H9 (cell line): ENCODE measurements around the gene CLIP1. TPM values are rescaled to one million over a fixed set of nuclear protein-coding genes. Genes with fewer than 3 reads are reported as not detected.

Experiments used
- DNase-seq: peaks from one replicate; pipeline ENCODE4 v3.0.0-alpha.2; 2017
- H2AFZ ChIP-seq: one replicate; pipeline ENCODE4 v1.6.1; 2013; ENCODE audit warnings: mild to moderate bottlenecking, low read length, control low read depth, moderate library complexity
- H2AK5ac ChIP-seq: 2 replicates; pipeline ENCODE4 v1.6.1; 2013; ENCODE audit warnings: low read length, control low read depth, mixed read lengths; ENCODE audit not compliant: insufficient read length
- H2BK120ac ChIP-seq: one replicate; pipeline ENCODE4 v1.6.1; 2013; ENCODE audit warnings: low read depth, mild to moderate bottlenecking, low read length, control low read depth, inconsistent platforms; ENCODE audit not compliant: poor library complexity, severe bottlenecking
- H2BK12ac ChIP-seq: 2 replicates; pipeline ENCODE4 v1.6.1; 2013; ENCODE audit warnings: low read length, control low read depth, mixed read lengths, low read depth; ENCODE audit not compliant: insufficient read length
- H2BK15ac ChIP-seq: 2 replicates; pipeline ENCODE4 v1.6.1; 2013; ENCODE audit warnings: low read depth, low read length, control low read depth
- H2BK20ac ChIP-seq: one replicate; pipeline ENCODE4 v1.6.1; 2013; ENCODE audit warnings: low read depth, mild to moderate bottlenecking, low read length, control low read depth, inconsistent platforms; ENCODE audit not compliant: poor library complexity, severe bottlenecking
- H2BK5ac ChIP-seq: 2 replicates; pipeline ENCODE4 v1.6.1; 2013; ENCODE audit warnings: low read length, control low read depth, mixed read lengths; ENCODE audit not compliant: insufficient read length
- H3K14ac ChIP-seq: 2 replicates; pipeline ENCODE4 v1.6.1; 2013; ENCODE audit warnings: low read length, control low read depth; ENCODE audit not compliant: insufficient read depth
- H3K18ac ChIP-seq: 2 replicates; pipeline ENCODE4 v1.6.1; 2013; ENCODE audit warnings: low read depth, mild to moderate bottlenecking, mixed read lengths, low read length, control low read depth; ENCODE audit not compliant: insufficient read length
- H3K23ac ChIP-seq: 2 replicates; pipeline ENCODE4 v1.6.1; 2013; ENCODE audit warnings: low read length, control low read depth, mixed read lengths, low read depth; ENCODE audit not compliant: insufficient read length
- H3K23me2 ChIP-seq: 2 replicates; pipeline ENCODE4 v1.6.1; 2013; ENCODE audit warnings: low read depth, mild to moderate bottlenecking, mixed read lengths, low read length, control low read depth; ENCODE audit not compliant: insufficient read length, poor library complexity, severe bottlenecking
- H3K27ac ChIP-seq: 2 replicates; pipeline ENCODE4 v1.5.1; 2013; ENCODE audit warnings: low read length, control low read depth, mixed read lengths, low read depth; ENCODE audit not compliant: insufficient read length
- H3K27me3 ChIP-seq: 2 replicates; pipeline ENCODE4 v1.6.1; 2013; ENCODE audit warnings: low read length, control low read depth, inconsistent platforms; ENCODE audit not compliant: insufficient read depth
- H3K4ac ChIP-seq: 2 replicates; pipeline ENCODE4 v1.6.1; 2013; ENCODE audit warnings: low read depth, mild to moderate bottlenecking, control low read depth, inconsistent platforms, low read length, moderate library complexity
- H3K4me1 ChIP-seq: 2 replicates; pipeline ENCODE4 v1.6.1; 2013; ENCODE audit warnings: low read length, control low read depth, inconsistent platforms; ENCODE audit not compliant: insufficient read depth
- H3K4me2 ChIP-seq: 2 replicates; pipeline ENCODE4 v1.6.1; 2013; ENCODE audit warnings: low read length, control low read depth, mixed read lengths; ENCODE audit not compliant: insufficient read length, insufficient read depth
- H3K56ac ChIP-seq: 2 replicates; pipeline ENCODE4 v1.6.1; 2013; ENCODE audit warnings: low read depth, mild to moderate bottlenecking, mixed read lengths, low read length, control low read depth; ENCODE audit not compliant: insufficient read length
- H3K79me1 ChIP-seq: 2 replicates; pipeline ENCODE4 v1.6.1; 2013; ENCODE audit warnings: low read depth, mild to moderate bottlenecking, moderate library complexity, low read length, control low read depth, inconsistent platforms; ENCODE audit not compliant: insufficient read depth, poor library complexity, severe bottlenecking
- H3K79me2 ChIP-seq: 2 replicates; pipeline ENCODE4 v1.6.1; 2013; ENCODE audit warnings: low read length, control low read depth, inconsistent platforms; ENCODE audit not compliant: insufficient read depth
- H3K9ac ChIP-seq: 2 replicates; pipeline ENCODE4 v1.6.1; 2013; ENCODE audit warnings: low read length, control low read depth, mixed read lengths; ENCODE audit not compliant: insufficient read length; ENCODE audit errors: extremely low read depth
- H3K9me3 ChIP-seq: one replicate; pipeline ENCODE4 v1.6.1; 2013; ENCODE audit warnings: low read depth, low read length, inconsistent platforms; ENCODE audit not compliant: control insufficient read depth
- H3T11ph ChIP-seq: one replicate; pipeline ENCODE4 v1.6.1; 2013; ENCODE audit warnings: mild to moderate bottlenecking, low read length, control low read depth, inconsistent platforms
- H4K20me1 ChIP-seq: one replicate; pipeline ENCODE4 v1.6.1; 2013; ENCODE audit not compliant: control insufficient read depth, insufficient read length, insufficient read depth
- H4K5ac ChIP-seq: 2 replicates; pipeline ENCODE4 v1.6.1; 2013; ENCODE audit warnings: low read depth, mild to moderate bottlenecking, mixed read lengths, low read length, control low read depth; ENCODE audit not compliant: insufficient read length
- H4K8ac ChIP-seq: replicated peaks from 2 replicates; pipeline ENCODE4 v1.6.1; 2013; ENCODE audit warnings: low read length, control low read depth, mixed read lengths, low read depth; ENCODE audit not compliant: insufficient read length
- H4K91ac ChIP-seq: 2 replicates; pipeline ENCODE4 v1.6.1; 2013; ENCODE audit warnings: low read depth, mild to moderate bottlenecking, moderate library complexity, mixed read lengths, low read length, control low read depth; ENCODE audit not compliant: insufficient read length
- H3K27ac Mint-ChIP-seq, 3 experiments: 2 replicates in 2 of 3; 3 replicates in 1 of 3; pipeline ENCODE4 v1.8.0; 2020 to 2021; ENCODE audit warnings: mixed read lengths in 3 of 3, mild to moderate bottlenecking in 1 of 3, moderate library complexity in 1 of 3
- H3K27me3 Mint-ChIP-seq: 2 replicates; pipeline ENCODE4 v1.8.0; 2021; ENCODE audit warnings: low read depth, mild to moderate bottlenecking, moderate library complexity, mixed read lengths
- H3K36me3 Mint-ChIP-seq, 3 experiments: 2 replicates in 2 of 3; 3 replicates in 1 of 3; pipeline ENCODE4 v1.8.0; 2020 to 2021; ENCODE audit warnings: low read depth in 3 of 3, mixed read lengths in 3 of 3; ENCODE audit not compliant: insufficient read depth in 1 of 3
- H3K4me1 Mint-ChIP-seq, 2 experiments: 2 replicates each; pipeline ENCODE4 v1.8.0; 2020; ENCODE audit warnings: mixed read lengths in 2 of 2
- H3K4me3 Mint-ChIP-seq, 2 experiments: 2 replicates in 1 of 2; 3 replicates in 1 of 2; pipeline ENCODE4 v1.8.0; 2020 to 2021; ENCODE audit warnings: mild to moderate bottlenecking in 2 of 2, mixed read lengths in 2 of 2, moderate library complexity in 1 of 2
- H3K9me3 Mint-ChIP-seq, 2 experiments: 2 replicates in 1 of 2; 3 replicates in 1 of 2; pipeline ENCODE4 v1.8.0; 2020; ENCODE audit warnings: mild to moderate bottlenecking in 2 of 2, mixed read lengths in 2 of 2, moderate library complexity in 1 of 2
- WGBS: extraction: QIAGEN DNeasy Blood & Tissue Kit; methylation state at CpG from one replicate; pipeline ENCODE4 v1.1.7; 2013; ENCODE audit warnings: missing lambda C conversion rate, low lambda C conversion rate, mixed read lengths; ENCODE audit not compliant: insufficient read length; ENCODE audit errors: extremely low coverage; 5-methylcytosine and 5-hydroxymethylcytosine counted together
- total RNA-seq: library from RNA; stranded (reverse); gene quantifications from 2 replicates; pipeline ENCODE4 v1.2.1, GENCODE V29; 2021
- TF ChIP-seq, protein P1 (sequence below): fragments of 200-600 bp; sonication (generic); conservative IDR thresholded peaks from 3 replicates; pipeline ENCODE4 v1.8.0; 2021; ENCODE audit warnings: antibody characterized with exemption, mild to moderate bottlenecking

The CLIP1 gene
- total RNA-seq, 1 experiment from 2014 or later: 23.6 TPM

DNA sequence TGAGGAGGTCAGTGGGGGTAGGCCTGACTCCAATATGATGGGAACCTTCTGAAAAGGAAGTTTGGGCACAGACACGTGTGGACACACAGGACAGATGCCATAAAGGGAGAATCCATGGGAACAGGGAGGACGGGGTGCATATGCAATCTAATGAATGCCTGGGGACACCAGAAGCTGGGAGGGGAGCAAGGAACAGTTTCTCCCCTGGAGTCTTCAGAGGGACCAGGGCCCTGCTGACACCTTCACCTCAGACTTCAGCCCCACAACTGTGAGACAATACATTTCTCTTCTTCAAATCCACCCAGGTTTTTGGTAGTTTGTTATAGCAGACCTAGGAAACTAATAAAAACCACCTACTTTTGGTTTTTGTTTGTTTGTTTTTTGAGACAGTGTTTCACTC lies 35.2 kb upstream of the CLIP1 start:
- H3K14ac ChIP-seq: no peak overlapping the region
- Mint-ChIP-seq H3K9me3 (no peaks in the 10 kb centered on the region), H3K27ac (no peak overlapping the region), H3K36me3 (no peaks in the 10 kb centered on the region), H3K4me3 (no peak overlapping the region), H3K4me1 (peaks cover 2 to 4% of the 10 kb centered on the region in 2 experiments; a peak in 3 of 4 replicates), H3K27me3 (no peaks in the 10 kb centered on the region)
- no peaks in the 10 kb centered on the region for H3K79me1 ChIP-seq
- H3K4me1 ChIP-seq: no peaks in the 10 kb centered on the region
- H3K56ac ChIP-seq: no peak overlapping the region
- DNase-seq: no peak
- H4K20me1 ChIP-seq: no peaks in the 10 kb centered on the region
- no peak overlapping the region for H3T11ph ChIP-seq
- H3K4ac ChIP-seq: no peak overlapping the region
- H4K5ac ChIP-seq: no peak overlapping the region
- H3K27ac ChIP-seq: no peak overlapping the region
- no peak overlapping the region for H3K4me2 ChIP-seq
- H2BK5ac ChIP-seq: no peak overlapping the region
- H4K8ac ChIP-seq: no peak overlapping the region
- H3K79me2 ChIP-seq: no peaks in the 10 kb centered on the region
- TF ChIP-seq, protein P1, sequence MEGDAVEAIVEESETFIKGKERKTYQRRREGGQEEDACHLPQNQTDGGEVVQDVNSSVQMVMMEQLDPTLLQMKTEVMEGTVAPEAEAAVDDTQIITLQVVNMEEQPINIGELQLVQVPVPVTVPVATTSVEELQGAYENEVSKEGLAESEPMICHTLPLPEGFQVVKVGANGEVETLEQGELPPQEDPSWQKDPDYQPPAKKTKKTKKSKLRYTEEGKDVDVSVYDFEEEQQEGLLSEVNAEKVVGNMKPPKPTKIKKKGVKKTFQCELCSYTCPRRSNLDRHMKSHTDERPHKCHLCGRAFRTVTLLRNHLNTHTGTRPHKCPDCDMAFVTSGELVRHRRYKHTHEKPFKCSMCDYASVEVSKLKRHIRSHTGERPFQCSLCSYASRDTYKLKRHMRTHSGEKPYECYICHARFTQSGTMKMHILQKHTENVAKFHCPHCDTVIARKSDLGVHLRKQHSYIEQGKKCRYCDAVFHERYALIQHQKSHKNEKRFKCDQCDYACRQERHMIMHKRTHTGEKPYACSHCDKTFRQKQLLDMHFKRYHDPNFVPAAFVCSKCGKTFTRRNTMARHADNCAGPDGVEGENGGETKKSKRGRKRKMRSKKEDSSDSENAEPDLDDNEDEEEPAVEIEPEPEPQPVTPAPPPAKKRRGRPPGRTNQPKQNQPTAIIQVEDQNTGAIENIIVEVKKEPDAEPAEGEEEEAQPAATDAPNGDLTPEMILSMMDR: no peak
- no peak overlapping the region for H2BK15ac ChIP-seq
- no peaks in the 10 kb centered on the region for H3K23me2 ChIP-seq
- no peak overlapping the region for H3K23ac ChIP-seq
- no CpG with 5 or more reads among the region's 2 CpGs for WGBS
- H2BK12ac ChIP-seq: no peak overlapping the region
- H3K18ac ChIP-seq: no peak overlapping the region
- H3K9me3 ChIP-seq: no peaks in the 10 kb centered on the region
- no peak overlapping the region for H2AFZ ChIP-seq
- no peak overlapping the region for H2BK20ac ChIP-seq
- no peak overlapping the region for H3K9ac ChIP-seq
- H3K27me3 ChIP-seq: no peaks in the 10 kb centered on the region
- H2BK120ac ChIP-seq: no peak overlapping the region
- H2AK5ac ChIP-seq: no peak overlapping the region
- no peak overlapping the region for H4K91ac ChIP-seq
